GM19035 (cell line): Measurements from ENCODE around the gene IL12RB2.
"Not testable (repeated sequence)": the region's sequence is repeated elsewhere in the genome, so short reads cannot be mapped to it uniquely, and the experiment has no call there.

Source experiments
- ATAC-seq: cut with Tn5 transposase; IDR thresholded peaks from one replicate; pipeline ENCODE4 v1.9.1; 2021; ENCODE audit not compliant: unreplicated experiment

IL12RB2 gene

DNA sequence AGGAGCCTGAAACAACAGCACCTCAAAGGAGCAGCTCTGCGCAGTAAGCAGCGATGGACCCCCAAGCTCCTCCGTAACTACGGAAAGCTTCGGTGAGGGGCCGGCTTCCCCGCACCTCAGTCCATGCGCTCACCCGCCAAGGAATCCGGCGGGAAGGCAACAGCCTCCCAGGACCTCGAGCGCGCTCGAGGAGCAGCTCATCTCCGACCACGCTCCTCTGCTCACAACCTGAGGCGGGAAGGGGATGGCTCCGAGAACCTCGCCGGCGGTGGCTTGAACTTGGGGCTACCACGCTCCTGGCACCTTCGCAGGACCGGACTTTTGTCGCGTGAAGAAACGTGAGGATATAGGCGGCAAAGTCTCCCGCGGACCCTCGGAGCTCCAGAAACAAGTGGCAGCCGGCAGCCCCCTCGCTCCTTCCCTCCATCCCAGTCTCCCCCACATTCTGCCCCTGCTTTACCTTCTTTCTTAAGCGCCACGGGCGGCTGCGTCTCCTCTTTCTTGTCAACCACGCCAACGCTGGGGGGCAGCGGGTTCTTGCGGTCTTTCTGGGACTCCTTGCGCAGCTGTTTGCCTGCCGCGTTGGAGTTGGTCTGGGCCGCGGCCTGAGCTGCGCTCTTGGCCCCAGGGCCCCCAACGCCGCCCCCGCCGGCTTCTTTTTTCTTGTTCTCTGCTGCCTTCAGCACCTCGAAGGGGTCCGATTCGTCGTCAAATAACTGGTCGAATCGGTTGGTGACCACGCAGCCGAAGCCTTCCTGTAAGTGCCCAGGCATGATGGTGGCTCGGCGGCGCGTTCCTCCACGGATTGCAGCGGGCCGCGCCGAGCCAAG is 122.1 kb downstream of the IL12RB2 start:
- ATAC-seq, result peak; percentile 17

DNA sequence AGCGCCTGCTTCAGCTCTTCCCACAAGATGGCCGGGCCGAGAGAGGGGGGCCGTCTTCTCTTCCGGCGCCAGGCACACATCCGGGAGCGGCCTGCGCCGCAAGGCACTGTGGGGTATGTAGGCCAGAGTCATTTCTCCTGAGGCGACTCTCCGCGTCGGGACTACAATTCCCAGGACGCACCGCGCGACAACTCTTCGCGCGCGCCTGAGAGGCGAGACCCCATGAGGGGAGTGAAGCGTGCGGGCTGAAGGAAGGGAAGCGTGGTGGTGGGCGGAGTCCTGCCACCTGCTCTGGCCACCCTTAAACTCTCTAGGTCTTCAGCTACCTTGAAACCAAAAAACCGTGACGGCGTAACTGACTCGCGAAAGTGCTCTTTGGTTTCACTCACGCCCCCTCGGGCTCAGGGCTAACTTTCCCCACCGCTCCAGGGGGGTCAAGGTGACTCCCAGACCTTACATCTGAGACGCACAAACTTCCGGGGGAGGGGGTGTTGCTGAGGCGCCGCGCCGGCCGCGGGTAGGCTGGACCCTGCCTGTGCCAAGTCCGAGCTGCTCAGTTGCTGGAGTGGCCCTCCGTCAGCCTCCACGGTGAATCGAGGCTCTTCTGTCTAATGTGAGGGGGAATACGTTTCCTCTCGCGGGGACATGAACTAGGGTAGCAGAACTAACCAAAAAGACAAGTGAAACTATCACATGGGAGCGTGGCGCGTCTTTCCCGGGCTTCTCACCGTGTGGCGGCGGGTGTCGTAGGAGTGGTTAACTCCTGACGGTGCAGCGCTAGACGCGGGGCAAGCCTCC is 122.9 kb downstream of the IL12RB2 start, which contains the start of gene SERBP1:
Gene SERBP1, minus strand, starts transcription at position 45 of the 798 bp plus-strand sequence. CDS start 102 bp downstream, outside the sequence.
- peak; percentile 91 for ATAC-seq

DNA sequence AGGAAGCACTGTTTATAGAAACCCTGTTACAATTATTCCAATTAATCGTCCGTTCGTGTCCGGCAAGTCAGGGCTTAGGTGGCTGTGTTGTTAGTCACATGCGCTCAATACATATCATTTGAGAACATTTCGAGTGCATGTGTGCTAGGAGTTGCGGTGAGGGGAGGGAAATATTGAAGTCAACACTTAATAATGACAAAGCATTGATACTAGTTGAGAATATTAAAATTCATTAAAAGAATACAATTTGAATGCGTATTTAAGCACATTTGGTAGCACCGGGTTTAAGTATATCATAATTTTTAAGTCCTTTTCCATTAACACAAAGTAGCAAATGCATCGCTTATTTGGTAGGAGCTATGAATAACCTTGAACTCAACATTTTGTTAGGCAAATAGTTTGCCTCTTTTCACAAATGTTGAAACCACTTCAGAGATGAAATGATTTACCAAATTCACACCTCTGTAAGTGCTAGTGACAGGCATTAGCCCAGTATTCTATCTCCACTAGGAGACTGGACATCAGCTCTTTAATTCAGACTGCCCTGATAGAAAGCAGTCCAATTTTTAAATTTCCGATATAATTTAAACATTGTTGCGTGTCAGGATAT is 123.6 kb downstream of the IL12RB2 start:
- no peak for ATAC-seq

DNA sequence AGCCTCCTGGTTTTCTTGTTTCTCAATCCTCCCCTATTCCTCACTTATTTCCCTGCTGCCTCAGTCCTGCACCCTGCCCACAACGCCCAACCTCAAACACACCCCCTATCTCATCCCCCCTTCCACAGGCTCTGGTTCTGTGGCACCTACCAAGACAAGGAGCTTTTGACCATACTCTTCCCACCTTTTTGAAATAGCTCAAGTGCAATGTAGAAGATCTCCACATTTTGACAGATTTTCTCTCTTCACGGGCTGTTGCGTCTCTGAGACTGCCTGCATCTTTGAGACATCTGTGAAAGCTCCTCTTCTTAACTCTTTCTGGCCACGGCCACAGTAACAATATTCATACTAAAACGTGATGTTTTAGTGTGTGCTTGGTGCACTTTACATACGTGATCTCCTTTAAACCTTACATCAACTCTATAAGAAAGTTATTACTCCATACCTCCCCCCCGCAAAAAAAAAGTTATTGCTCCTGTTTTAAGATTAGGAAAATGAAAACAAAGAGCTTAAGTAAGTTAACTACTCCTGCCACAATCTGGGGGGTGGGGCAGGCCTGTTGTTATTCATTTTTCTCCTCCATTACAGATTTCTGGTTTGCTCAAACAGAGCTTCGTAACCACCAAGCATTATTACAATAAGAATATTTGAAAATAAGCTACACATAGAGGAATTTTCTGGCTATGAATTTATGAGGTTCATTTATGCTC is 124.4 kb downstream of the IL12RB2 start:
- ATAC-seq, result no peak

DNA sequence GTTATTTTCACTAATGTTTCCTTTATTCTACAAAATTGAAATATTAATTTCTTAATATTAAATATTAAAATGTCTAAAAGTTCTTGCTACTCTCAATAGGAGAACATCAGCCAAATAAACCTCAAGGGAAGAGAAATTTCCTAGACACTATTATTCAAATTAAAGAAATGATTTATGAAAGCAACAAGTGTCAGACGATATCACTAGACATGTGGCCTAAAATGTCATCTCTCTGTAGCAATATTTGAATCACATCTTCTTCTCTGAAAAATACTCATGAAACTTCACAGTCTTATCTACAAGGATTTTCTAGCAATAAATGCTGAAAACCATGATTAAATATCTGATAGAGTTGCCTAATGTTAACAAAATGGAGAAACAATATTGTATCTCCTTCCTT is 125.1 kb downstream of the IL12RB2 start:
- no peak for ATAC-seq

DNA sequence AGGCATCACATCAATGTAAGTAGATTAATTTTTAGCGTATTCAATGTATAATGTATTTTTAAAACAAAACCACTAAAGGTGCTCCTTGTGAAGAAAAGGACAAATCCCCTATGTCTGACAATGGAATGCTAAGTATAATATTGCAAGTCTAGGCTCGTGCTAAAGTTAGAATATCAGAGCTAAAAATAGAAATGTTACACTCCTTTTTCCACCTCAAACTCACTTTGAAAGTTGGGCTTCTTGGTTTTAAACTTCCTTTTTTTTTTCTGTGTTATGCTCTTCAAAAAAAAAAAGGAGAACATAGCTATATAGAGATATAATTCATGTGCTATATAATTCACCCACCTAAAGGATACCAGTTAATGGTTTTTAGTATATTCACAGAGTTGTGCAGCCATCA is 126.2 kb downstream of the IL12RB2 start:
- ATAC-seq, result no peak

DNA sequence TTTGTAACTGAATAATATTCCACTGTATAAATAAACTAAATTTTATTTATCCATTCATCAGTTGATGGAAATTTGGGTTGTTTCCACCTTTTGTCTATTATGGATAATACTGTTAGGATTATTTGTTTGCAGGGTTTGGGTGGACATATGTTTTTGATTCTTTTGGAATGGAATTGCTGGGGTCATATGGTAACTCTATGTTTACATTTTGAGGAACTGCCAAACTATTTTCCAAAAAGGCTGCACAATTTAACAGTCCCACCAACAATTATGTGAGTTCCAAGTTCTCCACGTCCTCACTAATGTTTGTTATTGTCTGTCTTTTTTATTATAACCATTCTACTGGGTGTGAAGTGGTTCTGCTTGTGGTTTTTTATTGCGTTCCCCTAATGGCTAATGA is 126.8 kb downstream of the IL12RB2 start:
- no peak for ATAC-seq

DNA sequence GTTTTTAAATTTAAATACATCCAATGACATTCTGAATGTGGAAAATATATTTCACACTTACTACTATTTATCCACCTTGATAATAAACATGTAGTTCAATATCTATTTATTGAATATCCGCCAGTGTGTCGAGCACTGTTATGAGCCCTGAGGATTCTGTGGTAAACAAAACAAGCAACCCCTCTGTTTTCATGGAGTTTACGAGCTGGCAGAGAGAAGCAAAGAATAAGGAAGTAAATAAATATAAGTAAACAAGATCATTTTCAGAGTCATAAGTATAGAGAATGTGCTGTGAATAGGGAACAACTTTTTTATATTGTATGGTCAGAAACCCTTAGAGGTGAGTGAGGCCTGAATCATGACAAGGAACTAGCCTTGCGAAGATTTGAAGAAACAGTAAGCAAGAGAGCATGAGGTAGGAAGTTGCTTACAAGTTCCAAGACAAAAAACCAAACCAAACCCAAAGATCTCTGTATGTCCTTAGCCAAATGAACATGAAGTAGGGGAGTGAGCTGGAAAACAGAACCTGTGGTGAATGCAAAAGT is 128.9 kb downstream of the IL12RB2 start:
- ATAC-seq, result no peak

DNA sequence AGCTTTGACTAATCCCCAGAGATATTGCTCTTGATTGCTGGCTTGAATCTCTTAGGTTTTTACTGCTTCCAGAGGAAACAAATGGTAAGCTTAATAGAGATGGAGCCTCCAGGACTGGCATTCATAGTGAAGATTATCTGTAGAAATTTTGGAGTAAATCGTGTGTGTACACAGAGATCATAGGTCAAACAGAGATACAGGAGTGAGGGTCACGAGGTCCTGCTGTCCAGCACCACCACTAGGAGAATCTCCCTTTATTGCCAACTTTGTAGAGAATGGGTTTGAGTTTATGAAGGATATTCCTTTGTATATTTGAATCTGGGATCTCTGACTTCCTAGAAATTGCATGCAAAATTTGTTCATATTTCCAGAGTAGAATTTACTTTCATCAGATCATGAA is 130.3 kb downstream of the IL12RB2 start:
- ATAC-seq, result no peak

DNA sequence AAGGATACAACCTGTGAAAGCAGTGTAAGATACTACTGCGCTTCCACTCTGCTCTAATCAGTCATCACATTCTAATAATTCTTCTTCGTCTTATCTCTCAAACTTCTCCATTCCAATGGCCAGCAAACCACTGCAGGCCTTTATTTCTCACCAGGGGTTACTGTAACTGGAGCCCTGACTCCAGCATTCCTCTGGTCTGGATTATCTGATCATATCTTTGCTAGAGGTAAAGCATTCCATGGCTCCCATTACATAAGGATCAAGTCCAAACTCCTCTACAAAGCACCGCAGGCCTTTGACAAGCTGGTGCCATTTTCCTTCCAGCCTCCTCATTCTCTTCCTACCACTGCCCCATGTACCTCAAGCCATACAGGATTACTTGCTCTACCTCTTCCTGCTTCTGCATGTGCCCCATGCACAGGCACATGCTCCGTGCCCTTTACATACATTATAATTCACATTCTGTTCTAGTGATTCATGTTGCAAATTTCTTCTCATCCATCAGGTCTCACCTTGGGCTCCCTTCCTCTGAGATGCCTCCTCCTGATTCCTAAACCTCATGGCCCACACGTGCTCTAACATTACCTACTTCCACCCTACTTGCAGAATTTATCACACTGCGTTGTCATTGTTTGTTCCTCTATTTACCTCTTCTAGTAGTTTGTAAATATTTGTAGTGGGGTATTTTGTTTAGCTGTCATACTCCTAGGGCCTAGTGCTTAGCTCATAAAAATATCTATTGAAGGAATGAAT is 131.8 kb downstream of the IL12RB2 start:
- no peak for ATAC-seq

DNA sequence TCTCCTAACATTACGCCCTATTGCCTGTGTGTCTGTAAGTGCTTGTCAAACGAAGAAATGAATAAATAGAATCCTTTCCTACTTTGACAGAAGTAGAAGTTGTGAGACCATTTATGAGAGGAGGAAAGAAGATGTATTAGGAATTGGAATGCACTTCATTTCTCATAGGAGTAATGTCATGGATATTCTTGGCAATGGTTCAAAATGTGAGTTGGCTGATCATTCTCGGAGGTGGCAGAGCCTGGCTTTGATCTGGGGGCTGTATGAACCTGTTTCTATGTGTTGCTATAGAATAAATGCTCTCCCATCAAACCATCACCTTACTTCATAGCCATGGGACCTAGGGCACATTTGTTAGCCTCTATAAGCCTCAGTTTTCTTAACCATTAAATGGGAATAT is 132.7 kb downstream of the IL12RB2 start:
- ATAC-seq, result no peak

DNA sequence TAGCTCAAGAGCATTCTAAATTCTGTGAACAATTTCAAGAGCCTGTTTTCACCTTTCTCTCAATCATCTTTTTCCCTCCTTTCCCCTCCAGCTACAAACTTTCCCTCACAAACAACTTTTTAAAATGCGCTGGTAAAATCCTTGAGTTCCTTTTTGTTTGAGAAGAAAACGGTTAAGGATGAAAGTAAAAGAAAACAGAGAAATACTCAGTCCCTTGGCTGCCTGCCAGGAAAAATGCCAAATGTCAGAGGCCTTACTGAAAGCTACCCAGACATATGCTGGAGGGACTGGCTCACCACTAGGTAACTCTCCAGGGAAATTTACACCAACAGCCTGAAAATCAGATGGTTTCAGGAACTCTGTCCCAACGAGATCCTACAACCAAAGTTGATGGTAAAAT is 133.5 kb downstream of the IL12RB2 start:
- ATAC-seq, result no peak

DNA sequence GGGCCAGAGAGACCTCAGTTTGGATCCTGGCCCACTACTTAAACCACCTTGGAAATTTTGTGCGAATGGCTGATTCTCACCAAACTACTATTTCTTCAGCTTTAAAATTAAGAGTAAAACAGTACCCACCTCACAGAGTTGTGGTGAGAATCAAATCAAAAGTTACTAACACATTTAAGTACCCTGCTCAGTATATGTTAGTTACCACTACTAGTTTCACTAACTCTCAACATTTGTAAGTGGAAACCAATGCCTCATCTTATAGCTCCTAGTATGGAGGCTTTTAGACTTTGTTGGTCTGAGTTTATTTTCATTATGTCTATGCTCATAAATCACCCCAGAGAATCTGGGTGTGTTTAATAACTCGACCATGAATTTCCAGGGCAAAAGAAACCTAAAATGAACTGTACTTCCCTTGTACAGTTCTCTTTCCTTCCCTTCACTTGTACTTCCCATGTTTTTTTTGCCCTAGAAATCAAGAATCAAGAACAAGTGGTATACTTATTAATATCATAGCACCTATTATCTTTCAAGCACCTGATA is 134.1 kb downstream of the IL12RB2 start:
- no peak for ATAC-seq

DNA sequence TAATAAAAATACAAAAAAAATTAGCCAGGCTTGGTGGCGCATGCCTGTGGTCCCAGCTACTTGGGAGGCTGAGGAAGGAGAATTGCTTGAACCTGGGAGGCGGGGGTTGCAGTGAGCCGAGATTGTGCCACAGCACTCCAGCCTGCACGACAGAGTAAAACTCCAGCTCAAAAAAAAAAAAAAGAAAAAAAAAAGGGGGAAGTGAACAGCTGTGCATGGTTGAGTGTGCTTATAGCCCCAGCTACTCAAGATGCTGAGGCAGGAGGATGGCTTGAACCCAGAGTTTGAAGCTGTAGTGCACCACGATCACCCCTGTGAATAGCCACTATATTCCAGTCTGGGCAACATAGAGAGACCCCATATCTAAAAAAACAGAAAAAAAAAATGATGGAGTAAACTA is 138.3 kb downstream of the IL12RB2 start:
- not testable (repeated sequence) for ATAC-seq
